Retinal pigment epithelial cell (primary cell): ENCODE results near the gene SSRP1.

Source experiments
- DNase-seq: peaks from one replicate; pipeline ENCODE4 v3.0.0-alpha.2; 2010; ENCODE audit warnings: low read depth
- H3K4me3 ChIP-seq: 2 replicates; pipeline ENCODE4 v1.5.1; 2011; ENCODE audit warnings: mild to moderate bottlenecking, low read length, control low read depth, moderate library complexity
- TF ChIP-seq, protein P1 (sequence below): conservative IDR thresholded peaks from 2 replicates; pipeline ENCODE4 v1.5.1; 2011; ENCODE audit warnings: low read depth, low read length, control low read depth, inconsistent platforms

SSRP1 gene

GRCh38 chr11:57322256-57323166 is 13.2 kb downstream of the SSRP1 start:
- TF ChIP-seq, protein P1, sequence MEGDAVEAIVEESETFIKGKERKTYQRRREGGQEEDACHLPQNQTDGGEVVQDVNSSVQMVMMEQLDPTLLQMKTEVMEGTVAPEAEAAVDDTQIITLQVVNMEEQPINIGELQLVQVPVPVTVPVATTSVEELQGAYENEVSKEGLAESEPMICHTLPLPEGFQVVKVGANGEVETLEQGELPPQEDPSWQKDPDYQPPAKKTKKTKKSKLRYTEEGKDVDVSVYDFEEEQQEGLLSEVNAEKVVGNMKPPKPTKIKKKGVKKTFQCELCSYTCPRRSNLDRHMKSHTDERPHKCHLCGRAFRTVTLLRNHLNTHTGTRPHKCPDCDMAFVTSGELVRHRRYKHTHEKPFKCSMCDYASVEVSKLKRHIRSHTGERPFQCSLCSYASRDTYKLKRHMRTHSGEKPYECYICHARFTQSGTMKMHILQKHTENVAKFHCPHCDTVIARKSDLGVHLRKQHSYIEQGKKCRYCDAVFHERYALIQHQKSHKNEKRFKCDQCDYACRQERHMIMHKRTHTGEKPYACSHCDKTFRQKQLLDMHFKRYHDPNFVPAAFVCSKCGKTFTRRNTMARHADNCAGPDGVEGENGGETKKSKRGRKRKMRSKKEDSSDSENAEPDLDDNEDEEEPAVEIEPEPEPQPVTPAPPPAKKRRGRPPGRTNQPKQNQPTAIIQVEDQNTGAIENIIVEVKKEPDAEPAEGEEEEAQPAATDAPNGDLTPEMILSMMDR = no peak
- peak; percentile 90 for DNase-seq
- peak overlapping the region; percentile 85 for H3K4me3 ChIP-seq

- TF ChIP-seq, protein P1 = no peak
- H3K4me3 ChIP-seq = peak overlapping the region; percentile 47
- DNase-seq = no peak
Measured at GRCh38 chr11:57321388-57322255, 14.1 kb downstream of the SSRP1 start.

- no peak for DNase-seq
- TF ChIP-seq, protein P1 = no peak
- H3K4me3 ChIP-seq = peak overlapping the region; percentile 47
Measured at GRCh38 chr11:57320719-57321387, 14.8 kb downstream of the SSRP1 start.

GRCh38 chr11:57320067-57320718 is 15.5 kb downstream of the SSRP1 start:
- TF ChIP-seq, protein P1 = no peak
- DNase-seq = no peak
- H3K4me3 ChIP-seq = no peak overlapping the region

- no peak overlapping the region for H3K4me3 ChIP-seq
- TF ChIP-seq, protein P1 = no peak
- no peak for DNase-seq
Measured at GRCh38 chr11:57318178-57318577, 17.5 kb downstream of the SSRP1 start.

DNA sequence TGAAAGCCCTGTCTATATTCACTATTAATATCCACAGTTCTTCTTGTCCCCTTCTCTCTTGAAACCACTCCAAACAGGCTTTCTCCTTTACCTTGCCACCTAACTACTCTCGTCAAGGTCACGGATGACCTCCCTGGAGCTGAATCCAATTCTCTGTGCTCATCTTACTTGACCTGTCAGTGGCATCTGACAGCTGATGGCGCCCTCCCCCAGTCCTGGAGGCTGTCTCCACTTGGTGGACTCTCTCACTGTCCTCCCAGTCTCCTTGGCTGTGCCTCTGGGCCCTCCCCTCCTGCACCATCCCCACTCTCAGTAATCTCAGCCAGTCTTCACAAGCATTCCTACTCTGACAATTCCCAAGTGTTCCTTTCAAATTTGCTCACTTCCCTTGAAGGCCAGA is 19.7 kb downstream of the SSRP1 start:
- DNase-seq = no peak
- no peak overlapping the region for H3K4me3 ChIP-seq
- TF ChIP-seq, protein P1 = no peak
